SKM-1 treated with dmso at 0.1 percent for 144 hours (cell line): ENCODE measurements around the gene MATCAP1.
A peak's percentile ranks its signal among the peaks of the same experiment; 100 is the strongest.

Source experiments
- DNase-seq: peaks from one replicate; lab custom pipeline; 2025; ENCODE audit not compliant: unreplicated experiment; lab: John Stamatoyannopoulos, UW

The MATCAP1 gene

DNA sequence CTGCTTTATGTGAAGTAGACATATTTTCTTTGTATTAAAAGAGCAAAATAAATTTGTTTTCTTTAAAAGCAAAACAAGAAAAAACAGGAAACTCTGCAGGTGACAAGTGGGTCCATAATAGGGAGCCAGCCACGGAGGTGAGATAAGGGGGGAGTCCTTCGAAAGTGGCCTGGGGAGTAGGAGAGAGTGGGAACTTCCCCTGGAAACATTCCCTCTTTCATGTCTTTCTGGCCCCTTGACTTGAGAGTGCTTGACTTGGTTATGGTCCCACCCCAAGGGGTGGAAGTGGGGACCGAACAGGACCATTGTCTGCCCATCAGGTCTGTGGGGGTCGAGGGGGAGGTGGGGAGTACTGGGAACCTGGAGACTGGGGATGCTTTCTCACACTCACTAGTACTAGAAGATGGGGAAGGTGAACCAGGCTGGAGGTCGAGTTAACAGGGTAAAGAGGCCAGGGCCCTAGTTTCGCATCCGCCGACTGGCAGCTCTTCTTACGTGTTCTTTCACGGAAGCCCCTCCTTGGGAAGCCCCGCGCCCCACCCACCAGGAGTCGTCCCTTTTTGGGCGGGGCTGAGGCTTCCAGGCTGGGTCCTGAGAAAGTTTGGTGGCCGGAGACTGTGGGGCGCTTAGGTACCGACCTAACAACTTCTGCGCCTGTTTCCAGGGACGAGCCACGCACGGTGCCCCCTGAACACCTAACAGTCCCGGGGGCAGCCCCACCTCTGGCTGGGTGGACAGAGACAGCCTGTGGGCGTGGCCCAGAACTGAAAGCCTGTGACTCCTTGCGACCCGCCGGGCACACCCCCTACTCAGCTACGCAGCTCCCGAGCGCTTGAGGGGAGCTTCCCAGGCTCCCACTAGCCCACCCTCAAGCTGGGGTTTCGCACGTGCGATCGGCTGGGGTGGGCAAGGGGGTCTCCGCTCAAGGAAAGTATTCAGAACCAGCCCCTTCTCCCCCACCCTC is 24.8 kb downstream of the MATCAP1 start:
- DNase-seq: no peak

GRCh38 chr16:67157892-67158635 is 25.7 kb downstream of the MATCAP1 start:
- no peak for DNase-seq

GRCh38 chr16:67157106-67157748 is 26.5 kb downstream of the MATCAP1 start:
- DNase-seq: no peak

- DNase-seq: no peak
These were observed 27.5 kb downstream of the MATCAP1 start for GRCh38 chr16:67156143-67156844.

GRCh38 chr16:67155295-67156142 is 28.2 kb downstream of the MATCAP1 start:
- peak; percentile 58 for DNase-seq

GRCh38 chr16:67154578-67155294 is 29.0 kb downstream of the MATCAP1 start:
- no peak for DNase-seq

DNA sequence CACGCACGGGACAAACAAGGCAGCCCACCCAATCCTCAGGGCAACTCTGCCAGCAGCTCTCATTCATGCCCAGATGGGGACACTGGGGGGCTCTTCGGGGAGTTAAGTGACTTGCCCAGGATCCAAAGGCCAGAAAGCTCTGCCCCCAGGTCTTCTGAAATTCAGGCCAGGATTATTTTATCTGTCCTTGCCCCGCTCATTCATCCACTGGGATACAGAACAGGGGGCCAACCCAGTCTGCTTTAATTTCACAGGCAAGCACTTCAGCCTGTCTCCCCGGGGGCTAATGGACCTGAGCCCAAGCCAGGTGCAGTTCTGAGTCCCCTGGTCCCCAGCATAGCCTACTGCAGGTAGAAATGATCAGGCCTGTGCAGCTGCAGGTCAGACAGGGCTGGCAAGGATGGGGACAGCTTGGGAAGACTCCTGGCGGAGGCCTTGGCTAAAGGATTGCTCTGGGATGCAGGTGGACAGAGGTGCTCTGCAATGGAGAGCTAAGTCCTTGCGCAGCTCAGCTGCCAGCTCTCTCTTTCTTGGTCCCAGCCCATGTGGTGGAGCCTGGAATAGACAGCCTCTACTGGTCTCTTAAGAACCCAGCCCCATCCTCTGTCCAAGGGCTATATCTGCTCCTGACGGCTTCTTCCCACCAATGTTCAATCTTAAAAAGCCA is 32.2 kb downstream of the MATCAP1 start:
- no peak for DNase-seq

DNA sequence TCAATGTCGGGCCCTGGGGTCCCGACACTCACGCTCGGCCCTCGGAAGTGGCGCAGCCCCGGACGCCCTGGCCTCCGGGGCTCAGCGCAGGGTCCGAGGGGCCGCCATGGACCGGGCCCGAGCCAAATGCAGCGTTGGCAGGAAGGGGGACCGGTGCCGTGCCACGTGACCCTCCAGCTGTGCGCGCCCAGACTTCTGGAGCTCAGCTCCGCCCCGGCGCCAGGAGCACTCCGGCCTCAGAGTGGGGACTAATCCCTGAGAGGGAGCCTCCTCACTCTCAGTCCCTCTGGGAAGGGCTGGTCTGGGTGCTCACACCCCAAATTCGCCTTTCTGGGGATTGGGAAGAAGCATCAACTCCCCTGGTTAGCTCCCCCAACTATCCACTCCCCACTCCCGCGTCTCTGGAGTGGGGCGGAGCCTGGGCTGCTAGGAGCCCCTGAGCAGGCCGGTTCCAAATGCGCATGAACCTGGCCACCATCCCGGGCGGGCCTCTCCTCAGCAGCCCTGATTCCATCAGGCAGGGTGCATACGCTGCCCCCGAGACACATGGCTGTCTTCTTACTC is 32.8 kb downstream of the MATCAP1 start, which contains the start of gene B3GNT9:
TSS of gene B3GNT9 (minus strand) at position 166 of the 564 bp plus-strand sequence. CDS start 513 bp downstream, outside the sequence.
- DNase-seq: no peak

GRCh38 chr16:67150047-67150832 is 33.5 kb downstream of the MATCAP1 start:
- no peak for DNase-seq

- no peak for DNase-seq
These were observed 34.3 kb downstream of the MATCAP1 start for GRCh38 chr16:67149276-67150046.

DNA sequence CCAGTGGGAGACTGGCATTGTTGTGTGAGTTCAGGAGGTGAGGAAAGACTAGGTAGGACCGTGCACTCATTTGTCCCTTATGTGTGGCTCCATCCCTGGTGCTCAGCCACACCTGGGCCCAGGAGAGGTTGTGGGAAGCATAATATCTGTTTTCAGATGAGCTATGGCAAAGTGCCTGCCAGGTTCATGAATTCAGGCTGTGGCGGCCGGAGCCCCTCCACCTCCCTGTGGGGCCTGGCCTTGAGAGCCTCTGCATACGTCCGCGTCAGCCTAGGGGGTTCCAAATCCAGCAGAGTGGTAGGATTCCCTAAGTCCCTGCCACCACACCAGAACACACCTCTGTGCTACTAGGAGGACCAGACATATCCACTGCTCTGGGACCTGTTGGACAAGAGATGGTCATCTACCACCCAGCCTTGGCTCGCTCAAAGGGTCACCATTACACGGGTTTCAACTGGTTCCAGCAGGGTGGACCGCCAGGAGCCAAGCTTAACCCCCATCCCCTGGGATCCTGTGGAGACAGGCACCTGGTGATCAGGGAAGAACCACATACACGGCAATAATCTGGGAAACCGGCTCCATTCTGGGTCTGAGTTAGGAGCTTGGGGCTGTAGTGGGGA is 35.0 kb downstream of the MATCAP1 start:
- no peak for DNase-seq

GRCh38 chr16:67148221-67148620 is 35.5 kb downstream of the MATCAP1 start:
- DNase-seq: no peak

- DNase-seq: no peak
These were observed 36.2 kb downstream of the MATCAP1 start for GRCh38 chr16:67147437-67148140.

- DNase-seq: no peak
These were observed 37.0 kb downstream of the MATCAP1 start for GRCh38 chr16:67146523-67147357.

- DNase-seq: no peak
These were observed 38.0 kb downstream of the MATCAP1 start for GRCh38 chr16:67145746-67146145.
